ENCODE data around the gene EGLN1.

EGLN1 gene

GRCh38 chr1:231337043-231337471 lies 85.0 kb downstream of the EGLN1 start:
- Histone ChIP-seq H3K4me3 (ENCODE audit: low read depth in 1 of 2, low read length in 2 of 2) (peak overlapping the region; percentile 91 to 98), H3K9ac (ENCODE audit: low read length) (peak overlapping the region; percentile 84), H3K27ac (ENCODE audit: low read depth, low read length) (peak overlapping the region; percentile 96), H3K9me3 (ENCODE audit: low read length) (no peaks in the 10 kb centered on the region), H3K27me3 (ENCODE audit: control insufficient read depth in 1 of 2, insufficient read depth in 2 of 2, low read length in 2 of 2) (no peaks in the 10 kb centered on the region), H3K36me3 (ENCODE audit: insufficient read depth, low read length) (peaks cover 4% of the 10 kb centered on the region), H3K4me1 (ENCODE audit: insufficient read depth, low read length) (peaks cover 40% of the 10 kb centered on the region)

DNA sequence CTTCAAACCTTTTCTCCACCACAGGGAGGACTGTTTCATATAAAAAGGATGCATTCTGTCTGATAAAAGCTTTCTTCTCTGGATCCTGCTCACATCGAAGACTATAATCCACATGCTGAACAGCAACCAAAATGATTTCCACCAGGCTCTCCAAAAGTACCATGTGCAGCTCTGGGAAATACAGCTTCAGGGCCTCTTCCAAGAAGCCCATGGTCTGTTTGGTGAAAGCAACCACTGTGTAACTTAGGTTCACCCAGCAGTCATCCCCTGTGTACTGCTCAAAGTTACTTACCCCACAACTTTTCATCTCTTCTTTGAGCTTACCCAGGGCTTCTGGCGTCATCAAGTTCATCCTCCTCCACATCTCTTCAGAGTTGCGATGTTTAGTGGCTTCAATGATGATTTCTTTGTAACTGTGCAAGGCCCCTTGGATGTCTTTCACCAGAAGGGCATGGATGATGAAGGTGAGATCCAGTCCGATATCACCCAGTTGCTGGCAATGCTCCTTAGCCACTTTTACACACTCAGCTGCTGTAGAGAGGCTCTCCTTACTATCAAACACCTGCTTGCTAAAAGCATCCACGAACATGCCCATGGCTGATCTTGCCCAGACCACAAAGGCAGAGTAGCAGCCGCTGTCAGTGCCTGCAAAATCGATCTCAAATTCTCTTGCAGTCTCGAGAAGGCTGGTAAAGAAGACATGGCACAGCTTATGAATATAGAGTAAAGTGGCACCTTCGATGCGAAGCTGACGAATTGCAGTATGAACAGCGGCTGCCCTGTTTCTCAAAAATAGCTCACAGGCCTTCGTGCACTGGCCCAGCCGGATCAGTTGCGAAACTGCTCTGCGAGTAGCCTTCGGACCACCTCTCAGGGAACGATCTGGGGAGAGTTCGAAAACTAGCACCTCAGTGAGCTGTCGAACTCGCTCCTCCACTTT lies 86.2 kb downstream of the EGLN1 start:
- Histone ChIP-seq H3K27me3 (ENCODE audit: control insufficient read depth in 1 of 2, insufficient read depth in 2 of 2, low read length in 2 of 2) (no peaks in the 10 kb centered on the region), H3K36me3 (ENCODE audit: insufficient read depth, low read length) (peaks cover 4% of the 10 kb centered on the region), H3K4me1 (ENCODE audit: insufficient read depth, low read length) (peaks cover 40% of the 10 kb centered on the region), H3K9me3 (ENCODE audit: low read length) (no peaks in the 10 kb centered on the region), H3K4me3 (ENCODE audit: low read depth in 1 of 2, low read length in 2 of 2) (peak overlapping the region; percentile 91 to 98), H3K27ac (ENCODE audit: low read depth, low read length) (no peak overlapping the region), H3K9ac (ENCODE audit: low read length) (peak overlapping the region; percentile 84)

DNA sequence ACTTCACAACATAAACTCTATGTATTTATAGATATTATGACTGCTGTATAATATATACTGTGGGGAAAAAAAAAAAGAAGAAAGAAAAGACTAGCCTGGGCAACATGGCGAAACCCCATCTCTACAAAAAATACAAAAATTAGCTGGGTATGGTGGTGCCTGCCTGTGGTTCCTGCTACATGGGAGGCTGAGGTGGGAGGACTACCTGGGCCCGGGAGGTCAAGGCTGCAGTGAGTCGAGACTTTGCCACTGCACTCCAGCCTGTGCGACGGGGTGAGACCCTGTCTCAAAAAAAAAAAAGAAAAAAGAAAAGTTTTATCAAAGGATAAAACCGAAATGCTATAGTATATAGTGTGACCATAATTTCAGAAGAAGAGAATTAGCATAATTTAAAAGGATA lies 87.1 kb downstream of the EGLN1 start:
- H3K27ac ChIP-seq (ENCODE audit: low read depth, low read length) = no peak overlapping the region
- H3K4me3 ChIP-seq (ENCODE audit: low read depth in 1 of 2, low read length in 2 of 2) = peak overlapping the region in 1 of 2 donors; percentile 28
- H3K27me3 ChIP-seq (ENCODE audit: control insufficient read depth in 1 of 2, insufficient read depth in 2 of 2, low read length in 2 of 2) = no peaks in the 10 kb centered on the region
- no peaks in the 10 kb centered on the region for H3K9me3 ChIP-seq (ENCODE audit: low read length)
- H3K36me3 ChIP-seq (ENCODE audit: insufficient read depth, low read length) = peaks cover 4% of the 10 kb centered on the region
- peaks cover 40% of the 10 kb centered on the region for H3K4me1 ChIP-seq (ENCODE audit: insufficient read depth, low read length)
- H3K9ac ChIP-seq (ENCODE audit: low read length) = no peak overlapping the region

- H3K27me3 ChIP-seq (ENCODE audit: control insufficient read depth in 1 of 2, insufficient read depth in 2 of 2, low read length in 2 of 2) = no peaks in the 10 kb centered on the region
- H3K4me3 ChIP-seq (ENCODE audit: low read depth in 1 of 2, low read length in 2 of 2) = peak overlapping the region in 1 of 2 donors; percentile 28
- H3K9me3 ChIP-seq (ENCODE audit: low read length) = no peaks in the 10 kb centered on the region
- peaks cover 4% of the 10 kb centered on the region for H3K36me3 ChIP-seq (ENCODE audit: insufficient read depth, low read length)
- H3K9ac ChIP-seq (ENCODE audit: low read length) = no peak overlapping the region
- peaks cover 34% of the 10 kb centered on the region for H3K4me1 ChIP-seq (ENCODE audit: insufficient read depth, low read length)
- H3K27ac ChIP-seq (ENCODE audit: low read depth, low read length) = no peak overlapping the region
Measured at GRCh38 chr1:231334079-231334666, 87.9 kb downstream of the EGLN1 start.

- Histone ChIP-seq H3K4me1 (ENCODE audit: insufficient read depth, low read length) (peaks cover 33% of the 10 kb centered on the region), H3K4me3 (ENCODE audit: low read depth in 1 of 2, low read length in 2 of 2) (no peak overlapping the region)
Measured at GRCh38 chr1:231332761-231333160, 89.3 kb downstream of the EGLN1 start.

DNA sequence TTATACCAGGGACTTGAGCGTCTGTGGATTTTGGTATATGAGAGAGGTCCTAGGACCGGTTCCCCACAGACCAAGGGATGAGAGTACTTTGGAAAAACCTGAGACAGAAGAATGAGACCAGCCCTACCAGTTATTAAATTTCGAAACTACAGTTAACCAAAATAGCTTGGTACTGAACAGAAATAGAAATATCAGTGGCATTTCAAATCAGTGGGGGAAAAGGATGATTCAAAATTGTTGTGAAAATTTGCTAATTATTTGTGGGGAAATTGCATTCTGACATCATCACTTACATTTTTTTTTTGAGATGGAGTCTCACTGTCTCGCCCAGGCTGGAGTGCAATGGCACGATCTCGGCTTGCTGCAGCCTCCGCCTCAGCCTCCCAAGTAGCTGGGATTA lies 92.6 kb downstream of the EGLN1 start:
- Histone ChIP-seq H3K36me3 (ENCODE audit: insufficient read depth, low read length) (no peaks in the 10 kb centered on the region), H3K4me1 (ENCODE audit: insufficient read depth, low read length) (peaks cover 11% of the 10 kb centered on the region), H3K9ac (ENCODE audit: low read length) (no peak overlapping the region), H3K27ac (ENCODE audit: low read depth, low read length) (no peak overlapping the region), H3K27me3 (ENCODE audit: control insufficient read depth in 1 of 2, insufficient read depth in 2 of 2, low read length in 2 of 2) (no peaks in the 10 kb centered on the region), H3K4me3 (ENCODE audit: low read depth in 1 of 2, low read length in 2 of 2) (no peak overlapping the region), H3K9me3 (ENCODE audit: low read length) (no peaks in the 10 kb centered on the region)

More at GRCh38 chr1:231332761-231333160, 89.3 kb downstream of the EGLN1 start:
- H3K27me3 ChIP-seq (ENCODE audit: control insufficient read depth in 1 of 2, insufficient read depth in 2 of 2, low read length in 2 of 2) = no peaks in the 10 kb centered on the region
- H3K9ac ChIP-seq (ENCODE audit: low read length) = no peak overlapping the region
- H3K27ac ChIP-seq (ENCODE audit: low read depth, low read length) = no peak overlapping the region
- H3K36me3 ChIP-seq (ENCODE audit: insufficient read depth, low read length) = peaks cover 4% of the 10 kb centered on the region
- H3K9me3 ChIP-seq (ENCODE audit: low read length) = no peaks in the 10 kb centered on the region

- Histone ChIP-seq H3K27me3 (ENCODE audit: control insufficient read depth in 1 of 2, insufficient read depth in 2 of 2, low read length in 2 of 2) (no peaks in the 10 kb centered on the region), H3K4me1 (ENCODE audit: insufficient read depth, low read length) (no peaks in the 10 kb centered on the region), H3K4me3 (ENCODE audit: low read depth in 1 of 2, low read length in 2 of 2) (no peak overlapping the region)
Measured at GRCh38 chr1:231327617-231328016, 94.5 kb downstream of the EGLN1 start.

GRCh38 chr1:231326248-231326647 lies 95.8 kb downstream of the EGLN1 start:
- H3K27me3 ChIP-seq (ENCODE audit: control insufficient read depth in 1 of 2, insufficient read depth in 2 of 2, low read length in 2 of 2) = no peaks in the 10 kb centered on the region

More at GRCh38 chr1:231327617-231328016, 94.5 kb downstream of the EGLN1 start:
- no peaks in the 10 kb centered on the region for H3K9me3 ChIP-seq (ENCODE audit: low read length)
- H3K9ac ChIP-seq (ENCODE audit: low read length) = no peak overlapping the region
- no peaks in the 10 kb centered on the region for H3K36me3 ChIP-seq (ENCODE audit: insufficient read depth, low read length)
- H3K27ac ChIP-seq (ENCODE audit: low read depth, low read length) = no peak overlapping the region

GRCh38 chr1:231324660-231325059 lies 97.4 kb downstream of the EGLN1 start:
- no peak overlapping the region for H3K9ac ChIP-seq (ENCODE audit: low read length)
- H3K4me1 ChIP-seq (ENCODE audit: insufficient read depth, low read length) = no peaks in the 10 kb centered on the region

More at GRCh38 chr1:231326248-231326647, 95.8 kb downstream of the EGLN1 start:
- H3K36me3 ChIP-seq (ENCODE audit: insufficient read depth, low read length) = no peaks in the 10 kb centered on the region
- H3K4me3 ChIP-seq (ENCODE audit: low read depth in 1 of 2, low read length in 2 of 2) = no peak overlapping the region
- no peak overlapping the region for H3K9ac ChIP-seq (ENCODE audit: low read length)
- H3K4me1 ChIP-seq (ENCODE audit: insufficient read depth, low read length) = no peaks in the 10 kb centered on the region
- no peaks in the 10 kb centered on the region for H3K9me3 ChIP-seq (ENCODE audit: low read length)
- H3K27ac ChIP-seq (ENCODE audit: low read depth, low read length) = no peak overlapping the region

DNA sequence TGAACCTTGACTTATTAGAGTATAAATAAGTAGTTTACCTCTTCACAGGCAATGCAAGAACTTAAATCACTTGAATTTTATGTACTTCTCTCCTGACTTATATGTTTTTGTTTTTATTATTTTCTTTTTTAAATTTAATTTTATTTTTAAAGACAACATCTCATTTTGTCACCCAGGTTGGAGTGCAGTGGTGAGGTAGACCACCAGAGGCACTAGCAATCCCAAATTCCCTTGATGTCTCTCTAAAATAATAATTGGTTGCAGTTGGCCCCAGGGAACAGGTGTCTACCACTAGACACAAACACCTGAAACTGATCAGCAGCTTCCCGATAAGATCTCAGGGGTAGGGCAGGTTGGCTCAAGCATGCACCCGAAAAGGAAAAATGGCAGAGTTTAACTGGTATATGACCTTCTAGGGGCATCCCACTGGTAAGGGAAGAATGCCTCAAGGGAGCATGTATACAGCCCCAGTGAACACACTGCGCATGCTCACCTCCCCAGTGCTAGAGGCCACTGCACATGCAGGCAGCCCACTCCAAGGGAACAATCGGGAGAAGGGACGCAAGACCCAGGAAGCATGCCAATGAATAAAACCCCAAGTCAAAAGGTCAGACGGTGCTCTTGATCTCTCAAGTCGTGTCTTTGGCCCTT lies 99.1 kb downstream of the EGLN1 start:
- Histone ChIP-seq H3K27ac (ENCODE audit: low read depth, low read length) (no peak overlapping the region), H3K9ac (ENCODE audit: low read length) (no peak overlapping the region), H3K4me3 (ENCODE audit: low read depth in 1 of 2, low read length in 2 of 2) (no peak overlapping the region), H3K27me3 (ENCODE audit: control insufficient read depth in 1 of 2, insufficient read depth in 2 of 2, low read length in 2 of 2) (no peaks in the 10 kb centered on the region), H3K9me3 (ENCODE audit: low read length) (no peaks in the 10 kb centered on the region), H3K36me3 (ENCODE audit: insufficient read depth, low read length) (no peaks in the 10 kb centered on the region), H3K4me1 (ENCODE audit: insufficient read depth, low read length) (no peaks in the 10 kb centered on the region)

More at GRCh38 chr1:231324660-231325059, 97.4 kb downstream of the EGLN1 start:
- no peak overlapping the region for H3K4me3 ChIP-seq (ENCODE audit: low read depth in 1 of 2, low read length in 2 of 2)
- H3K27me3 ChIP-seq (ENCODE audit: control insufficient read depth in 1 of 2, insufficient read depth in 2 of 2, low read length in 2 of 2) = no peaks in the 10 kb centered on the region
- H3K27ac ChIP-seq (ENCODE audit: low read depth, low read length) = no peak overlapping the region
- no peaks in the 10 kb centered on the region for H3K9me3 ChIP-seq (ENCODE audit: low read length)
- H3K36me3 ChIP-seq (ENCODE audit: insufficient read depth, low read length) = no peaks in the 10 kb centered on the region

DNA sequence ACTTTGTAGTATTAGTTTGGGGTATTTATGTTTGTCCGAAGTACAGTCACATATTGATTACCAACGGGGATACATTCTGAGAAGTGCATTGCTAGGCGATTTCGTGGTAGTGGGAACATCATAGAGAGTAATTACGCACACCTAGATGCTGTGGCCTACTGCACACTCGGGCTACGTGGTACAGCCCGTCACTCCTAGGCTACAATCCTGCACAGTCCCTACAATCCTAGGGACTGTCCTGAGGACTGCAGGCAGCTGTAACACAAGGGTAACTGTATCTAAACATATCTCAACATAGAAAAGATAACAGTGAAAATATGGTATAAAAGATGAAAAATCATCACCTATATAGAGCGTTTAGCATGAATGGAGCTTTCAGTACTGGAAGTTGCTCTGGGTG lies 103.0 kb downstream of the EGLN1 start:
- Histone ChIP-seq H3K27ac (ENCODE audit: low read depth, low read length) (no peak overlapping the region), H3K36me3 (ENCODE audit: insufficient read depth, low read length) (no peaks in the 10 kb centered on the region), H3K9me3 (ENCODE audit: low read length) (no peaks in the 10 kb centered on the region), H3K4me1 (ENCODE audit: insufficient read depth, low read length) (no peaks in the 10 kb centered on the region), H3K9ac (ENCODE audit: low read length) (no peak overlapping the region), H3K4me3 (ENCODE audit: low read depth in 1 of 2, low read length in 2 of 2) (no peak overlapping the region), H3K27me3 (ENCODE audit: control insufficient read depth in 1 of 2, insufficient read depth in 2 of 2, low read length in 2 of 2) (no peaks in the 10 kb centered on the region)
